Colonic mucosa (tissue), 4 donors: ENCODE measurements around the gene ADGRV1. TPM values are rescaled to one million over a fixed set of nuclear protein-coding genes. Genes with fewer than 3 reads are reported as not detected.

Experiments used
- DNase-seq: peaks from one replicate; pipeline ENCODE4 v3.0.0-alpha.2; 2020
- H3K27ac ChIP-seq: fragments of 200-600 bp; one replicate; pipeline ENCODE4 v1.8.0; 2021
- H3K27me3 ChIP-seq: fragments of 200-600 bp; one replicate; pipeline ENCODE4 v1.8.0; 2021
- H3K36me3 ChIP-seq: fragments of 200-600 bp; one replicate; pipeline ENCODE4 v1.8.0; 2021
- H3K4me1 ChIP-seq: fragments of 200-600 bp; one replicate; pipeline ENCODE4 v1.8.0; 2021; ENCODE audit warnings: mild to moderate bottlenecking
- H3K4me3 ChIP-seq: fragments of 200-600 bp; one replicate; pipeline ENCODE4 v1.8.0; 2021
- H3K9ac ChIP-seq, 2 donors: one replicate each; pipeline ENCODE4 v1.7.0; 2013; ENCODE audit warnings: control low read depth in 2 of 2, low read depth in 2 of 2, low read length in 2 of 2
- H3K9me3 ChIP-seq: fragments of 200-600 bp; one replicate; pipeline ENCODE4 v1.8.0; 2021
- CTCF ChIP-seq: fragments of 200-600 bp; IDR thresholded peaks from one replicate; pipeline ENCODE4 v1.8.0; 2022; ENCODE audit warnings: antibody characterized with exemption, mild to moderate bottlenecking
- intact Hi-C: fragments of 100-400 bp; cut with DNase I; formaldehyde crosslinking; loops from one replicate; pipeline ENCODE4 v1.14.1; 2022
- total RNA-seq, 2 donors: library from RNA; stranded (reverse); fragmentation: NEBNext Ultra II Directional in 1 of 2; extraction: Animal tissue kit (Norgen Biotek cat#: 25700) in 1 of 2; gene quantifications; one replicate each; pipeline ENCODE4 v1.2.1, GENCODE V29; 2021
- donor health status: healthy.
- donor health status: DM: no; HTN: no; CAD: no.
- donor health status: DM: no; HTN: no; CAD: no.

ADGRV1 gene
- total RNA-seq, 2 donors from 2014 or later, result 5.1 to 12.9 TPM

- no peak for DNase-seq
- intact Hi-C loops, result no loop called here
- TF ChIP-seq CTCF, result no peak
- Histone ChIP-seq H3K27ac (no peak overlapping the region), H3K9me3 (no peaks in the 10 kb centered on the region), H3K27me3 (no peaks in the 10 kb centered on the region), H3K4me1 (no peaks in the 10 kb centered on the region), H3K4me3 (peak overlapping the region; percentile 56), H3K36me3 (no peaks in the 10 kb centered on the region), H3K9ac (peak overlapping the region in 1 of 2 donors; percentile 29)
These were observed 726 bp upstream of the ADGRV1 start for GRCh38 chr5:90557871-90558270.

- Histone ChIP-seq H3K9ac (no peak overlapping the region), H3K9me3 (no peaks in the 10 kb centered on the region), H3K27ac (no peak overlapping the region), H3K4me1 (no peaks in the 10 kb centered on the region), H3K4me3 (no peak overlapping the region), H3K27me3 (no peaks in the 10 kb centered on the region), H3K36me3 (no peaks in the 10 kb centered on the region)
- no peak for TF ChIP-seq CTCF
- intact Hi-C loops, result no loop called here
- no peak for DNase-seq
These were observed 2.2 kb downstream of the ADGRV1 start for GRCh38 chr5:90560771-90561170.

GRCh38 chr5:90561766-90562165 is 3.2 kb downstream of the ADGRV1 start:
- H3K4me1 ChIP-seq, result no peaks in the 10 kb centered on the region
- H3K9me3 ChIP-seq, result no peaks in the 10 kb centered on the region
- no peaks in the 10 kb centered on the region for H3K36me3 ChIP-seq
- H3K27me3 ChIP-seq, result no peaks in the 10 kb centered on the region
- no peak overlapping the region for H3K27ac ChIP-seq
- no peak for TF ChIP-seq CTCF
- intact Hi-C loops, result no loop called here
- no peak for DNase-seq
- H3K9ac ChIP-seq, result no peak overlapping the region
- H3K4me3 ChIP-seq, result no peak overlapping the region

- Histone ChIP-seq H3K27ac (no peak overlapping the region), H3K9me3 (no peaks in the 10 kb centered on the region), H3K27me3 (no peaks in the 10 kb centered on the region), H3K36me3 (no peaks in the 10 kb centered on the region), H3K4me1 (no peaks in the 10 kb centered on the region), H3K9ac (no peak overlapping the region), H3K4me3 (no peak overlapping the region)
- no peak for TF ChIP-seq CTCF
- DNase-seq, result no peak
- intact Hi-C loops, result no loop called here
These were observed 3.7 kb downstream of the ADGRV1 start for GRCh38 chr5:90562341-90562740.

GRCh38 chr5:90563108-90563507 is 4.5 kb downstream of the ADGRV1 start:
- Histone ChIP-seq H3K4me3 (no peak overlapping the region), H3K9me3 (no peaks in the 10 kb centered on the region), H3K27me3 (no peaks in the 10 kb centered on the region), H3K36me3 (no peaks in the 10 kb centered on the region), H3K4me1 (no peaks in the 10 kb centered on the region), H3K9ac (no peak overlapping the region), H3K27ac (no peak overlapping the region)
- no peak for TF ChIP-seq CTCF
- intact Hi-C loops, result no loop called here
- no peak for DNase-seq

- no peak for TF ChIP-seq CTCF
- no peaks in the 10 kb centered on the region for H3K36me3 ChIP-seq
- no peak overlapping the region for H3K27ac ChIP-seq
- H3K4me3 ChIP-seq, result no peak overlapping the region
- no peaks in the 10 kb centered on the region for H3K9me3 ChIP-seq
- H3K27me3 ChIP-seq, result no peaks in the 10 kb centered on the region
- intact Hi-C loops, result no loop called here
- H3K9ac ChIP-seq, result no peak overlapping the region
- H3K4me1 ChIP-seq, result no peaks in the 10 kb centered on the region
- DNase-seq, result no peak
These were observed 6.9 kb downstream of the ADGRV1 start for GRCh38 chr5:90565491-90565890.
